GM13977 (cell line): ENCODE results near the gene FMN1.

Experiments
- DNase-seq: peaks from one replicate; pipeline ENCODE4 v3.0.0; 2012; ENCODE audit warnings: low spot score
- CTCF ChIP-seq: IDR thresholded peaks from 2 replicates; pipeline ENCODE4 v1.5.1; 2012; ENCODE audit warnings: mild to moderate bottlenecking, control low read depth; ENCODE audit not compliant: insufficient read depth; ENCODE audit errors: extremely low read depth, missing control alignments
- in situ Hi-C: fragments of 300-500 bp; cut with MboI; formaldehyde crosslinking; loops from one replicate; pipeline ENCODE4 v1.12.0; 2022; ENCODE audit warnings: low sequenced_read_pairs, low pct_unique_long_range_greater_than_20kb, mixed read lengths, inconsistent platforms; ENCODE audit not compliant: unreplicated experiment

FMN1 gene

GRCh38 chr15:32959077-32959476 lies 235.4 kb downstream of the FMN1 start:
- DNase-seq, result no peak
- in situ Hi-C loops, result no loop called here
- no peak for TF ChIP-seq CTCF

GRCh38 chr15:32957219-32957618 lies 237.3 kb downstream of the FMN1 start:
- in situ Hi-C loops, result no loop called here
- TF ChIP-seq CTCF, result no peak
- no peak for DNase-seq

DNA sequence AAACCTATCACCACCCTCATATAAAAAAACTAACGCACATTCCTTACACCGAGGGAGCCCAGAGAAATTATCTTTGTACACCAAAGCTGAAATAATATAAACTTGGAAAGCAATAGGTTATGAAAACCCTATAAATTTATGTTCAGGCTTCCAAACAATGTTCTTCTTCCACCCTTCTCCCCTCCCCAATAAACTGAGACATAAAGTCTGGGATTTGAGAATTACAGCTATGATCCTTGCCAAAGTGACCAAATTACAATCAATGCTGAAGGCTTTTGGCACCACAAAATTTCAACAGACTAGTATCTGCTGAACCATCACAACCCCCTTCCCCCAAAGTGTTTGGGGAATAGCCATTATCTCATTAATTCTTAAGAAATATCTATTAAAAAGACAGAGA lies 237.8 kb downstream of the FMN1 start:
- DNase-seq, result no peak
- in situ Hi-C loops, result no loop called here
- TF ChIP-seq CTCF, result no peak

DNA sequence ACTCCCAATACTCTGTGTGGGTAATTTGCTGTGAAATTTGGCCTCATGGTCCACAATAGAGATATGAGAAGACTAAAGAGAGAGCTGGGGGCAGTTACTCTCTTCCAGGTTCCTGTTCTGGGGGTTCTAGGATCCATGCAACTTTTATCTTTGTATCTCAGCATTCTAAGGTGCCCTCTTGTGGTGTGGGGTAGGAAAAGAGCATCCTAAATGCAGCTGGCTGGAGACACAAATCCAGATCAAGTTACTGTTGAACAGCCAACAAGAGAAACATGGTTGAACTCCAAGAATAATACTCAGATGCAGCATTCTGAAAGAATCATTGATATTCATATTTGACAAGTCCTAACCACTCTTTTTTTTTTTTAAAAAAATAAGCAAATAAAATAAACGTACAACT lies 238.5 kb downstream of the FMN1 start:
- TF ChIP-seq CTCF, result peak; percentile 47
- in situ Hi-C loops, result no loop called here
- DNase-seq, result peak; percentile 29

DNA sequence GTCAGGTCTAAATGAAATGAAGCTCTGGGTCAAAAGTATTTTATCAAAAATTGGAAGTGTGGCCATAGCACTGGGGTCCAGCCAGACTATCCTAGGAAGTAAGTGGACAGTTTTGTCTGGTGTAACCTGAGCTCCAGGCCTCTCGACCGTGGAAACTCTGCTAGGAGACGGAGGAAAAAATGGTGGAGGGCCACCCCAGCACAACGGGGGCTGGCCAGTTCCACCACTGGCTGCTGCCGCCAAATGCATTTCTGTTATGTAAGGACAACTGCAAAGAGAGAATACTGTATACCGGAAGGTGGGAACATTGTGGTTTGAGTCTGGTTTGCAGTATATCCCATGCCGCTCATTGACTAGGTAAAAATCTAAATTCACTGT lies 241.0 kb downstream of the FMN1 start:
- in situ Hi-C loops, result no loop called here
- no peak for TF ChIP-seq CTCF
- DNase-seq, result no peak

GRCh38 chr15:32952901-32953532 lies 241.5 kb downstream of the FMN1 start:
- in situ Hi-C loops, result no loop called here
- TF ChIP-seq CTCF, result no peak
- DNase-seq, result no peak
